Activated CD4-positive, alpha-beta T cell treated with anti-CD3 and anti-CD28 coated beads, Interleukin-2, amount 50 U/mL, for 16 hours (primary cell): ENCODE results near the gene LMF2.
A peak's percentile ranks its signal among the peaks of the same experiment; 100 is the strongest.

ENCODE experiments used
- DNase-seq: peaks from one replicate; pipeline ENCODE4 v3.0.0-alpha.2; 2020

The LMF2 gene

GRCh38 chr22:50502628-50503474, 4.7 kb downstream of the LMF2 start:
- DNase-seq = no peak

GRCh38 chr22:50502096-50502495, 5.4 kb downstream of the LMF2 start:
- DNase-seq = no peak

GRCh38 chr22:50500452-50500851, 7.0 kb downstream of the LMF2 start:
- no peak for DNase-seq

- peak; percentile 77 for DNase-seq
Measured at GRCh38 chr22:50498322-50498890, 9.1 kb downstream of the LMF2 start.

GRCh38 chr22:50497093-50497492, 10.4 kb downstream of the LMF2 start:
- DNase-seq = no peak

GRCh38 chr22:50490531-50491308, 16.8 kb downstream of the LMF2 start:
- no peak for DNase-seq

- DNase-seq = no peak
Measured at GRCh38 chr22:50489363-50490243, 17.9 kb downstream of the LMF2 start.

- DNase-seq = no peak
Measured at GRCh38 chr22:50488886-50489285, 18.6 kb downstream of the LMF2 start.

GRCh38 chr22:50488006-50488677, 19.4 kb downstream of the LMF2 start:
- DNase-seq = no peak

GRCh38 chr22:50487290-50488005, 20.1 kb downstream of the LMF2 start:
- DNase-seq = no peak

- no peak for DNase-seq
Measured at GRCh38 chr22:50486561-50487289, 20.8 kb downstream of the LMF2 start, which contains the start of gene MIOX. MIOX (plus strand) TSS chr22:50486859; CDS start chr22:50486898, 39 bp downstream.

GRCh38 chr22:50485221-50486131, 22.0 kb downstream of the LMF2 start:
- DNase-seq = no peak

- no peak for DNase-seq
Measured at GRCh38 chr22:50483977-50484853, 23.3 kb downstream of the LMF2 start.

- DNase-seq = no peak
Measured at GRCh38 chr22:50483556-50483955, 23.9 kb downstream of the LMF2 start.

- no peak for DNase-seq
Measured at GRCh38 chr22:50483106-50483505, 24.4 kb downstream of the LMF2 start.

- no peak for DNase-seq
Measured at GRCh38 chr22:50482107-50483074, 25.1 kb downstream of the LMF2 start.

GRCh38 chr22:50481440-50482106, 25.9 kb downstream of the LMF2 start, which contains the start of gene ADM2:
ADM2 (plus strand) TSS chr22:50481543; CDS start chr22:50481848, 305 bp downstream.
- peak; percentile 51 for DNase-seq
